CD4-positive, alpha-beta T cell treated with Interleukin-1 beta for 1 hour (primary cell): ENCODE measurements around the gene SLCO4A1.

Experiments used
- DNase-seq, 2 donors: peaks; one replicate each; pipeline ENCODE4 v3.0.0-alpha.2; 2020 to 2022

The SLCO4A1 gene

DNA sequence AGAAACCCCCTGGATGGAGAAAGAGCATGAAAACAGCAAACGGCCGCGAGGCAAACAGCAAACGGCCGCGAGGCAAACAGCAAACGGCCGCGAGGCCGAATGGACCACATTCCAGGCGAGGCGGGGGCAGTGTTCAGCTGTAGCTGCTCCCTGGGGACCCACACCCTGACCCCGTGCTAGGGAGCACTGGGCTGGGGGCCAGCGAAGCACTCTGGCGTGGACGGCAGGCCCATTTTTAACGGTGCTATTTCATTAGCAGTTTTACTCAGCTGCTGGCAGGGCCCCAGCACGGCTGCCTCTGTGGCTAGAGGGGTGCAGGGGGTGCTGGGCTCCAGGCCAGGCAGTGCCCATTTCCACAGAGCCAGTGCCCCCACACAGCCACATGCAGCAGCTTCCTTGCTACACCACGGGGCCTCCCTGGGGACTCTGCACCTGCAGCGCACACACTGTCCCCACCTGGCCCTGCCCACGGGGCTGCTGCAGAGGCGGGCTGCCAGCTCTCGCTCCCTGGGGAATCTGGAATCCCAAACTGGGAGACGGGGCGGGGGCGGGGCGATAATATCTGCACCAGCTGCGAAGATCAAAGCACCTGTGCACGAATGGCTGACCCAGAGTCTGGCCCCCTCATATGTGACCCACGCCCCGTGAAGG, 35.6 kb upstream of the SLCO4A1 start:
- peak in 1 of 2 donors; percentile 28 for DNase-seq

DNA sequence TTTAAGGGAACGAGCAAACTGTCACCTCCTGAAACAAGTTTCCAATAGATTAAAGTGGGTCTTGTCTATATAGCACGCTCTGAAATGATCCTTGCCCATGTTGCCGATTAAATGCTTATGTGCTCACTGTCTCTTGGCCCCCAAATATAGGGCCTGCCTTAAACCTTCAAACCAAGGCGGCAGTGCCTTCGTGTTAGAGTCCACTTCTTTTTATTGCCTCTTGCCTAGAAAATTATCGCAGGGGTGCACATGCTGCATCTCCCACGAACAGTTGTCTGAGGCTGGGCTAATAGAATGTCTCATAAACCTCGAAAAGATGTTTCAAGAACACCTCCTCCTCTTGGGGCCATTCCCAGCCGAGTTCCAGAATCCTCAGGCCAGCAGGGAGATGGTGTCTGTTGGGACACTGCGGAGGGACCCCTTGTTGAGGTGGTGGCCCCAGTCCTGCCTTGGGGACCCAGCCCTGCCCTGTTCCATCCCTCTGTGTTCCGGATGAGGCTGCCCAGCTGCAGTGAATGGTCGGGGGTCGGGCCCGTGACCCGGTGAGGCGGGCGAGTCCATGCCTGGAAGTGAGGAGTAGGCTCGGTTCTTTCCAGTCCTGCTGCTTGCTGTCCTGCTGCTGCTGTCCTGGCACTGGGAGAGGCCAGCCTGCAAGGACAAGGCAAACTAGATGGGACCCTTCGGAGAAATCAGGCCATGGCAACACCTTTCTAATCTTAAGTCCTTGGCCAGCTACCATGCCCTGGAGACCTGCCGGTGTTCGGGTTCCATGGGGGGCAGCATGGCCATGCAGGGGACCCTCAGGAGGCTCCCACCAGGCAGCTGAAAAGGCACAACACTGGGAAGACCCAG, 34.7 kb upstream of the SLCO4A1 start:
- DNase-seq = no peak

DNA sequence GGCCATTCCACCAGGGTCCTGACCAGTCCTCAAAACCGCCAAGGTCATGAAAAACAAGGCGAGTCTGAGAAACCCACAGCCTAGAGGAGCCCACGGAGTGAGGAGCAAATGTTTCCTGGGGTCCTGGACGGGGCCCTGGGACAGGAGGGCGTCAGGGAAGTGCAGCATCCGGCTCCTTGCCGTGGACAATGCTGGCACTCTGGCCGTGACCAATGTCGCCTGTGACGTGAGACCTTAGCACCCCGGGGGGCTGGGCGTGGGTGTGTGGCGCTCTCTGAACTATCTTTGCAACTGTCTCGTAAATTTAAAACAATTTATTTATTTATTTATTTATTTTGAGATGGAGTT, 34.1 kb upstream of the SLCO4A1 start:
- DNase-seq = no peak

DNA sequence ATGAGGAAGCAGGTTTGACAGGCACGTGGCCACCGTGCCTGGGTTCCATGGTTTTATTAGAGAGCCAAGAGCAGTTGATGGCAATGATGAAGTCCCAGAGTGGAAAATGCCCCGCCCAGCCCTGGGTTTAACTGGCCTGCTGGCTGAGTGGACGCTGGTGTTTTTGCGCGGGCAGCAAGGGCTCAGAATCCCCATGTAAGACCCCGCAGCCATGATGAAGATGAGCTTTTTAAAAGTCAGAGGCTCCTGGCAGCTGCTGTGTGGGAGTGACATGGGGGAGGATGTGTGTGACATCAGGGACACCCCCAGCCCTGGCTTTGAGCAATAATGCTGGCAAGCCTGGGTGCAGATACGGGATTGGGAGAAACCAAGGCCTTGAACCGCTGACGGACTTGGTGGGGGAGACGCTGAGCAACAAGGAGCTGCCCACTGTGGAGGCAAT, 33.0 kb upstream of the SLCO4A1 start:
- DNase-seq = no peak

DNA sequence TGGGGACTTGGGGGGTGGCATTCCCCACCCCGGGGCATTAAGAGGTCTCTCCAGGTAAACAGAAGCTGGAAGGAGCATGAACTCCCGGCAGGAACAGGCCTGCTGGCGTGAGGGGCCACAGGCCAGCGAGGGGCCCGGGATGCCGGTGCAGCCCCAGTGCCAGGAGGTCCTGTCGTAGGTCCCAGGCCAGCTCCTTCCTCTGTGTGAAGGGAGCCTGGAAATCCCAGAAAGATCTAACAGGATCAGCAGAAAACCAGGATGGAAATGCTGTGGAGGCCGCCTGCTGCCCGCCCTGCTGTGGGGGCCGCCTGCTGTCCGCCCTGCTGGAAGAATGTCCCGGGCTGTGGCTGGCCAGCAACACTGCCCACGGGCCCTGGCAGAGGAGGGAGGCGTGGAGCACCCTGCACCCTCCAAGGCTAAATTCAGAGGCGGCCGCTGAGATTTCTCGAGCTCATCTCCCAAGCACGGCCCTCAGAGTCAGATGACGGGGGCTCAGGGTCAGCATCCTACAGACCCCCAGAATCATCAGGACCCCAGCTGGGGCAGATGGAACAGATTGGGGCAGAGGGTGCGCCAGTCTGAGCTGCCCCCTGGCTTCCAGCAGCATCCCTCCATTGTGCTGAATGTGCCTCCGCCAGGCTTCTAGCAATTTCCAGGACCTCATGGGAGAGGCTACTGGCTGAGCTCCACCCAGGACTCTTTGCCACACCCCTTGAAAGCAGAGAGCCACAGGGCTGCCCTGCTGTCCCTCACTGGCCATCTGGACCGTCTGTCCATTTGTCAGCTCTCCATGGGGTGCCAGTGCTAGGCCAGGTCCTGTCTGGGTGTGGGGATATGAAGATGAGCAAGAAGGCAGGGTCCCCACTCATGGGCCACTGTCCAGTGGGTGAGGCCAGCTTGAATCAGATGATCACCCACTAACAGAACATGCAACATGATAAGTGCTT, 32.2 kb upstream of the SLCO4A1 start:
- DNase-seq = no peak

DNA sequence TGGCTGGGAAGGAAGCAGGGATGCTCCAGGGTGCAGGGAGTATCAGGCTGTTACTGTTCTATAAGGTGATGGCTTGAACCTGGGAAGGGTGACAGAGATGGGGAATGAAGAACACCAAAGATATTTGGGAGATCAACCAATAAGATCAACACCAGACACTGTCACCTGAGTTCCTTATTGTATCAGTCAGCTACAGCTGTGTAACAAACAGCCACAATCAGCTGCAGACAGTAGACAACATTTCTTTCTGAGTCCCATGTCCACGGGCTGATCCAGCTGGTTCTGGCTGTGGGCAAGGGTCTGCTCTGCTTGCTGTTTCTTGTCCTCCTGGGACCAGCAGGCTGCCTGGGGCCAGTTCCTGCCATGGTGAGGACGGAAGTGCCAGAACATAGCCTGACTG, 31.3 kb upstream of the SLCO4A1 start:
- no peak for DNase-seq

DNA sequence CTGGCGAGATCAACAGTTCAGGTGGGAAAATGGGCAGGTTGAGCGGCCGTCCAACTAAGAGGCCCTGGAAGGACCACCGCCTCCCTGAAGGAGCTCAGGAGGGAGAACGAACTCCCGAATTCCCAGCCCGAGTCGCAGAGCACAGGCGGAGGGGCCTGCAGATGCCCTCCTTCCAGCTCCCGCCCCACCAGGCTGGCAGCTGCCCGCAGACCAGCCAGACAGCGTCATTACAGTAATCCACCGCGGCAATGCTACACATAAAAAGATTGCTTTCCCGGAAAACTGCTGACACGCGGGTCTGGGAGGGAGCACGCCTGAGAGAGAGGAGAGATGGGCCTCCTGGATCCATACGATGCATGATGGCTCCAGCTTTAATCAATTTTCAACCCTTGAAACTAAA, 30.5 kb upstream of the SLCO4A1 start:
- no peak for DNase-seq

DNA sequence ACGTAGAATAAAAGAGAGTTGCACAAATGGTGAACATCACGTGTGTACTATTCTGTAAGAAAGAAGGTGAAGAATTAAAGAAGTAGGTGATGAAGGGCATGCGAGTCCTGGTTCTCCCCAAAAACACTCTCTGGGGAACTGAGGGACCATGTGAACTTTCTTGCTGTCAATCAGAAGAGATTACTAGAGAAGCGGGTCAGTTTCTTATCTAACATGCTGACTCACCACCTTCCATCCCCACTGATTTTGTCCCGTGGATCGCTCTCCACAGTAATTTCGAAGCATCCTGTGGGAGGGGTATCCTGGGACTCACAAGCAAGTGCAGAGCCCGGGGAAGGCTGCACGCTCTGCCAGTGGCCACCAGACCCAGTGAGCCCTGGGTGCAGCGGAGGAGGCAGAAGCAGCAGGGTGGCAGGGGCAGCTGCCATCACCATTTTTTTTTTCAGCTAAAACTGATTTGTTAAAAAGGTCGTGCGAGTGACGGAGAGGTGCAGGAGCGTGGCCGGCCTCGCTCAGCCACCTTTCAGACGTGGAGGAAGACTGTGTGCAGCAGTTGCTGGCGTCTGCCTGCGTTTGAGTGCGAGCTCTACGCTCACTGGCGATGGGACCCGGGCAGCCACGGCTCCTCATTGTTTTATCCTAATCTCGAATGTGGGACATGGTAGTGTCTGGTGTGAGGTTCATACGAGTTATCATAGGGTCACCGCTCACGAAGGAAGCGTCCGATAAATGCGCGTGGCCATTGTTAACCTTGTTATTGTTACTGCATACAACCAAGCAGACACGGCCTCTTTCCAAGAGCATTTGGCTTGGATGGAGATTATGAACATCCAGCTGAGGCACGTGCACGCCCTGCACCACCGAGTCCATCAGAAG, 28.0 kb upstream of the SLCO4A1 start:
- DNase-seq = no peak

DNA sequence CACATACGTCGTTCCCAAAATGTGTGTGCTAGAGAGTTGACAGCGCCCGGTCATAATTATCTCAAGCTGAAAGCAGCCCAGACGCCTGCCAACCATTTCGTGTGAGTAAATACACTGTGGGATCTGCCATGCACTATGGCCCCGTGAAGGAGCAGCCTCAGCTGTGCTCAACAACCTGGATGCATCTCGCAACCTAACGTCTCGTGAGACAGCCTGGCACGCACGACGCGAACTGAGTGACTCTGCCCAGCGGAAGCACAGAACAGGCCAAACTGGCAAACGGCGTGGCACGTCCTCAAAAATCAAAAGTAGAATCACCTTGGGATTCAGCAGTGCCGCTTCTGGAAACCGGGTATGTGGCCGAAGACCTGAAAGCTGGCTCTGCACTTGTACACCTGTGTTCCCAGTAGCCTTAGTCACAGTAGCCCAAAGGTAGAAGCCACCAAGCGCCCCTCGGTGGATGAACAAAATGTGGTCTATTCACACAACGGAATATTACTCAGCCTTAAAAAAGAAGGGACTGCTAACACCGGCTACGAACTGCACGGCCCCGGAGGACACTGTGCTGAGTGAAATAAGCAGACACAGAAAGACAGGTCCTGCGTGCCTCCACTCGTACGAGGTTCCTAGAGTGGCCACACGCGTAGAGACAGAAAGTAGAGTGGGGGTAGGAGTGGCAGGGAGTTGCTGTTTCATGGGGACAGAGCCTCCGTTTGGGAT, 27.2 kb upstream of the SLCO4A1 start:
- DNase-seq = no peak

DNA sequence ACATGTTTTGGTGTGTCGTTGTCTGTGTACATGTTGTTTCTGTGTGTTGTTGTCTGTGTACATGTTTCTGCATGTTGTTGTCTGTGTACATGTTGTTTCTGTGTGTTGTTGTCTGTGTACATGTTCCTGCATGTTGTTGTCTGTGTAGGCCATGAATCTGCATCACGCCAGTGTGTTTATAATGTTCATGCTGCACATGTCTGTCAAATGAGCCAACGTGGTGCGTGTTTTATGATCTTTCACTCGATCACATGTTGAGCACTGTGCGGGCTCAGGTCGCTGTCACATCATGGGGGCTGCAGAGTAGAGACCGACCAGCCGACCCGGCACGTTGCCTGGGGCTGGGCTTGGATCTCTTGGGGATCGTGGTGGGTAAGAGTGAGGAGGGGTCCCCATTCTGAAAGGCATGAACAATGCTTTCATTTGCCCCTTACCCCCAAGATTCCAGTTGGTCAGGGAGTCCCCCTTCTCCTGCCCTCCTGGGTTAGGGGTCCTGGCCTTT, 26.5 kb upstream of the SLCO4A1 start:
- no peak for DNase-seq

DNA sequence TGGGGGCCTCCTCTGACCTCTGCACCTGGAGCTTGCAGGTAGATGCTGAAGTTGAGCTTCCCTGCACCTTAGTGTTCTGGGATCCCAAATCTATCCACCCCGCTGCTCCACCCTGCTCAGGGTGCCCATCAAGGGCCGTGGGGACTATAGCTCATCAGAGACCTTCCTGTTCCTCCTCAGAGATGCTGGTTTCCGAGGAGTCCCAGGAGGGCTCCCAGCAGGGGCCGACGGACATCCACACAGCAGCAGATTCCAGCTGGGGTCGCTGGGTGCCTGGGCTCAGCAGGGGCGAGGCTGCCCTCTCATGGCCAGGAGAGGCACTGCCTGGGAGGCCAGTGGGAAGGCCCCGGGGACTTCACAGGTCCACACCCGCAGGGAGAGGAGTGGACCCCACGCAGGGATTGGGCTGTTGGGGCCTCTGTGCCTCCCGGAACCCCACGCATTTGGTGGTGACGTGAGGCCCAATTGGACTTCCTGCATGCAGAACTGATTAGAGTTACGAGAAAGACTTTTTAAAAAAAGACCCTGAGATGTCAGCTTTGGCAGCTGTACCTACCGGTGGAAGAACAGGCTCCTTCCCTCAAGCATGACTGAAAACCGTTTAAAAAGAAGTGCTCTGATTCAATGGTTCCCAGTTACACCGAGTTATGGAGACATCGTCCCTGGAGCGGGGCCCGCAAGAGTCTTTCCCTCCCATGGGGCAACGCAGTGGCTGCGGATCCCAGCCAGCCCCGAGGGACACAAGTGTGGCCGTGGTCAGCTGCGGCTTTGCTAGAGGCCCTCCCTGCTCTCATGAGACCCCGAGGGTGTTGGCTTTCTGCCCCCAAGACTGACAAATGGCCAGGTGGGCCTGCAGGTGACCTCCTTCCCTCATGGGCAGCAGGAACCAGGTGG, 25.3 kb upstream of the SLCO4A1 start:
- peak; percentile 67 to 77 for DNase-seq

DNA sequence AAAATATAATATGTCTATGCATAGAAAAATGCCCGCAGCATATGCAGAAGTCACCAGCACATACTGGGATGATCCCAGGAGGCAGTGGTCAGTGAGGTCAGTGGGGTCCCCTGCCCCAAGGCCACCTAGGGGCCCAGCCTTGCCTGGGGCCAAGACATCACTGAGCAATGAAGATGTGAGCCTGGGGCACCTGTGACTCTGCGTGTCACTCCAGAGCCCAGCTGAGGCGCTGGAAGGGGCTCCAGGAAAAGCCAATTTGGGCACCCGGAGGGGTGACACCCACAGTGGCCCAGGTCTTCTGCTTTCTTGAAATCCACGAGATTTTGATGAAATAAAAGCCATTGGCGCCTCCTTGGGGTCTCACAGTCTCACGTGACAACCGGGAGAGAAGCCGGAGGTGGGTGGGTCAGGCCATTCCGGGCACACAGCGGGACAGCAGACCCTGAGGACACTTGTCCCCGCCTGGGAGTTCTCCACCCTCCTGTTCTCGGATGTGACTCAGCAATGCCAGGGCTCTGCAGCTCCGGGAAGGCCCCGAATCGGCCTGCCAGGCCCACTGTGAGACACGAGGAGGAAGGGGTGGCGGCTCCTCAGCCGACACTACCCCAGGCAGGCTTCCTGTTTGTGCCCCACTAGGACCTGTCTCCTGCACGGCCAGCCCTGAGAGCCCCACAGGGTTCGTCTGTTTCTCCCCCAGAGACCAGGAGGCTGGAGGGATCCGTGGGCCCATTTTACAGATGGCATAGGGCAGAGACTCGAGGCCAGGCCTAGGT, 24.4 kb upstream of the SLCO4A1 start:
- peak; percentile 52 to 80 for DNase-seq

DNA sequence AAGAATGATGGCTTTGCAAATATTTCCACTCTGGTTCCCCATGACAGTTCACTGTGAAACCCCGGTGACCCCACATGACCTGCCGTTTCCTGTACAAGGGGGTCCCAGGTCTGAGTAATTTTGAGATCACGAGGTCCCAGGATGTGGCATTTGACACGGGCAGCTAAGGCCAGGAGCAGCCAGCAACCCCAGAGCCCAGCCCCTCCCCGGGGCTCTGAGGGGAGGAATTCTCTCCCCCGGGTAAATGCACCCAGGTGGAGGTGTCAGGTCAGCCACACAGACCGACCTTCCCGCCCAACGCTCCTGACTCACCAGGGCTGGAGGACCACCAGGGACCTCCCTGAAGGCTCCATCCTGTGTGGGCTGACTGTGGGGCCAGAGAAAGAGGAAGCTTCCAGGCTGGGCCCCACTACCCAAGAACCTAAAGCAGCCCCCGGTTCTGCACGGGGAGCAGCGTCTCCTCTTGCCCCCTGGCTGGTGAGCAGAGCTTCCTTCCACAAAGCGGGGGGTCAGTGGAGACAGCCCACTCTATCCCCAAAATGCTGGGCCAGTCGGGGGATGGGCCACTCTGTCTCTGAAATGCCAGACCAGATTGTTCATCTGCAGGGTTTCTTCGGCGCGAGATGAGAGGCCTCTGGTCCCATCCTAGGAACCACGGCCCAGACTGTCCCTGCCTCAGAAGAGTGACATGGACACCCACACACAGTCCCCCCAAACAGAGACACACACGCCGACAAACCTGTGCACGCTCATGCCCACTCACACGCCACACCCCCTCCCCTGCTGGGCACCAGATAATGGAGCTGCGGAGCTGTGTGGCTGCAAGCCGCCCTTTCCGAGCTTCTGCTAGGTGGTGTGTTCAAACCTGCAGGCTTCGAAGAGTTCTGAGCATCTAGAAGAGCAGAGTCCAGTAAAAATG, 23.4 kb upstream of the SLCO4A1 start:
- DNase-seq = peak; percentile 27 to 51

DNA sequence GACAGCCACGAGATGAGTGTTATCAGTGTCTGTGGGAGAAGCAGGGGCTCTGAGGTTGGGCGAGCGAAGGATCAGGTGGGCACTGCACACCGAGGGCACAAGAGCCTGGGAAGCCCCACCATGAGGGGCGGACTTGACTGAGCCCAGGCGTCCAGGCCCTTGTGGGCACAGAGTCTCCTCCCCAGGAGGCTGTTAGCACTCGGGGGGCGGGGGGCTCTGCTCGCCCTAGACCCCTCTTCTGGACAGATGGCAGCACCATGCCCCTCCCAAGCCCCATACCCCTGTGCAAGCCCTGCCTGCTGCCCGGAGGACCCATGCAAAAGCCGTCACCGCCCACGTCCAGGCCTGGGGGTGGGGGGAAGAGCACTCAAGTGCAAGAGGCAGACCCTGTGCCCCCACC, 21.7 kb upstream of the SLCO4A1 start:
- no peak for DNase-seq

DNA sequence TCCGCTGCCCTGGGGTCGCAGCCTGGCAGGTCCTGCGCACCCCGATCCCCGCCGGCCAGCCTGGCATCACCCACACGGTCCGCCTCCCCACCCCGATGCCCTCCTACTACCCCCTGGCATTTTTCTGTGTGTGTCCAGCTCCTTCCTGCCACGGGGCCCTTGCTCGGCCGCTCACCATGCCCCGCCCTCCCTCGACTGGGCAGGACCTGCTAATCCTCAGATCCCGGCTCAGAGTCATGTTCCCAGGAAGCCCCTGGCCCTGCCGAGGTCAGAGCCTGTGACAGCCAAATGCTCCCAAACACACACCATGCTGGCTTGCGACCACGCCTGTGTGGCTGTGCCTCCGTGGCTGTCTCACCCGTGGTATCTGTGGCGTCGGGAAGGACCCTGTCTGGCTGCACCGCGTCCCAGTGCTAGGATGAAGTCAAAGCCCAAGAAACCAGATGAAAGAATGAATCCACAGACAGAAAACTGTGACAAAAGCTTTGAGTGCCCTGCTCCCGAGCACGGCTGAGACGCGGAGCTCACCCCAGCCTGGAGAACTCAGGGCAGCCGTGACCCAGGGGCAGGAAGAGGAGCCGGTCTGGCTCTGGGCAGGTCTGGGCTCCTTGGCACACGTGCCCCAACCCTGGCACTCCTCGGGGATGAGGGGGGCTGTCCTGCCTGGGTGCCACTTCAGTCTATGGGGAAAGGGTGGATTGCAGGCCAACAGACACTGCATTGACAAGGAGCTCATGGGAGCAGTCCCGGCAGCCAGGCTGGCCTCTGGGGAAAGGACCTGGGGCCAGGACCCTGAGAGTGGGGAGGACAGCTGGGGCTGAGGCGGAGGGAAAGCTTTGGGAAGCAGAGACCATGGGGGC, 20.8 kb upstream of the SLCO4A1 start:
- DNase-seq = no peak

DNA sequence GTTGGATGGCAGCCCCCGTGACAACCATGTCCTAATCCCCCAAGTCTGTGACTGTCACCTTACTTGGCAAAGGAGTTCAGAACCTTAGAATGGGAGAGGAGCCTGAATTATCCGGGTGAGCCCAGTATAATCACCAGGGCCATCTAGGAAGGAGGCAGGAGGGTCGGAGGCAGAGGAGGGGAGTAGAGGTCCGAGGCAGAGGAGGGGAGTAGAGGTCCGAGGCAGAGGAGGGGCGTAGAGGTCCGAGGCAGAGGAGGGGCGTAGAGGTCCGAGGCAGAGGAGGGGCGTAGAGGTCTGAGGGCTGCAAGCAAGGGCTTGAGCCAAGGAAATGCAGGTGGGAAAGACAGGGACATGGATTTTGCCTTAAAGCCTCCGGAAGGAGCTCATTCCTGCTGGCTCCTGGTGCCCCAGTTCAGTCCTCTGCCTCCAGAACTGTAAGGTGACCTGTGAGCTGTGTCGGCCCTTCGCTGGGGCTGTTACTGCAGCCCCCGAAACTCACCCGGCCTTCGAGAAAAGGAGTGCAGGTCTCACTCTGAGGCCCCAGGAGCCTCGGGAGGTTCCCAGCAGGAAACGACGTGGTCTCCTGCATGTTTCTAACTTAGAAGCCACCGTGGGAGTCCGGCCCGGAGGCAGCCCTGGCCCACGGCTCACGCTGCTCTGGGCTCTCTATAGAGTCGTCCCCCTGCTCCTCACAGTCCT, 20.0 kb upstream of the SLCO4A1 start:
- DNase-seq = no peak
